Sigmoid colon (tissue), 7 donors: ENCODE measurements around the gene PLXNA4. TPM values are rescaled to one million over a fixed set of nuclear protein-coding genes. Genes with fewer than 3 reads are reported as not detected.
A peak's percentile ranks its signal among the peaks of the same experiment; 100 is the strongest.

Experiments used
- DNase-seq: peaks from one replicate; pipeline ENCODE4 v3.0.0-alpha.2; 2019
- H3K27ac ChIP-seq, 4 donors: fragments of 200-600 bp; sonication (generic); one replicate each; pipeline ENCODE4 v1.5.1; 2016 to 2019; ENCODE audit warnings: mild to moderate bottlenecking in 1 of 4
- H3K27me3 ChIP-seq, 3 donors: fragments of 200-600 bp; sonication (generic); one replicate each; pipeline ENCODE4 v1.5.1; 2019; ENCODE audit warnings: mild to moderate bottlenecking in 1 of 3
- H3K36me3 ChIP-seq, 4 donors: fragments of 200-600 bp; sonication (generic); one replicate each; pipeline ENCODE4 v1.5.1; 2016 to 2019
- H3K4me1 ChIP-seq, 4 donors: fragments of 200-600 bp; sonication (generic); one replicate each; pipeline ENCODE4 v1.5.1; 2017 to 2019
- H3K4me3 ChIP-seq, 4 donors: fragments of 200-600 bp; sonication (generic); one replicate each; pipeline ENCODE4 v1.5.1; 2017 to 2019; ENCODE audit warnings: mild to moderate bottlenecking in 2 of 4, moderate library complexity in 1 of 4
- H3K9me3 ChIP-seq, 4 donors: fragments of 200-600 bp in 3 of 4; sonication (generic) in 3 of 4; one replicate each; pipeline versions ENCODE4 v1.5.1 to v1.6.1; 2013 to 2019
- EP300 ChIP-seq, 4 donors: sonication (generic); formaldehyde crosslinking; IDR thresholded peaks; one replicate each; pipeline ENCODE4 v1.6.1; 2017; ENCODE audit warnings: antibody characterized with exemption in 4 of 4
- POLR2A ChIP-seq, 2 donors: fragments of 450-650 bp; IDR thresholded peaks; one replicate each; pipeline ENCODE4 v1.6.1; 2016; ENCODE audit warnings: antibody characterized with exemption in 2 of 2, mild to moderate bottlenecking in 2 of 2, moderate library complexity in 2 of 2
- POLR2AphosphoS5 ChIP-seq, 4 donors: sonication (generic); formaldehyde crosslinking; IDR thresholded peaks; one replicate each; pipeline ENCODE4 v1.6.1; 2017; ENCODE audit warnings: antibody characterized with exemption in 4 of 4
- WGBS, 2 donors: extraction: QIAGEN DNeasy Blood & Tissue Kit; methylation state at CpG; one replicate each; pipeline ENCODE4 v1.1.7; 2013; 5-methylcytosine and 5-hydroxymethylcytosine counted together
- intact Hi-C: fragments of 100-400 bp; cut with DNase I; formaldehyde crosslinking; loops from one replicate; pipeline ENCODE4 v1.15.1; 2023
- polyA plus RNA-seq, 3 donors: library from polyadenylated mRNA; stranded (reverse); fragments of 200-250 nt; gene quantifications; one replicate each; pipeline ENCODE4 v1.2.3, GENCODE V29; 2013
- total RNA-seq, 4 donors: library from RNA; depleted of rRNA; stranded (reverse); fragments of >200 nt; gene quantifications; one replicate each; pipeline ENCODE4 v1.1.0, GENCODE V29; 2016
- TF ChIP-seq, protein P1 (sequence below), 4 experiments: fragments of 450-650 bp in 3 of 4; fragments of 200-600 bp in 1 of 4; IDR thresholded peaks; one replicate each; pipeline ENCODE4 v1.5.1; 2016 to 2019; ENCODE audit warnings: antibody characterized with exemption in 4 of 4, mild to moderate bottlenecking in 3 of 4, moderate library complexity in 2 of 4
- donor health status: healthy with polysubstance abuse.
- donor health status: Bipolar disorder and iron deficiency.
- donor health status: healthy.

Gene PLXNA4
- total and polyA plus RNA-seq, 7 donors = under 0.01 to 10.5 (median 3.7) TPM; not detected in 1

DNA sequence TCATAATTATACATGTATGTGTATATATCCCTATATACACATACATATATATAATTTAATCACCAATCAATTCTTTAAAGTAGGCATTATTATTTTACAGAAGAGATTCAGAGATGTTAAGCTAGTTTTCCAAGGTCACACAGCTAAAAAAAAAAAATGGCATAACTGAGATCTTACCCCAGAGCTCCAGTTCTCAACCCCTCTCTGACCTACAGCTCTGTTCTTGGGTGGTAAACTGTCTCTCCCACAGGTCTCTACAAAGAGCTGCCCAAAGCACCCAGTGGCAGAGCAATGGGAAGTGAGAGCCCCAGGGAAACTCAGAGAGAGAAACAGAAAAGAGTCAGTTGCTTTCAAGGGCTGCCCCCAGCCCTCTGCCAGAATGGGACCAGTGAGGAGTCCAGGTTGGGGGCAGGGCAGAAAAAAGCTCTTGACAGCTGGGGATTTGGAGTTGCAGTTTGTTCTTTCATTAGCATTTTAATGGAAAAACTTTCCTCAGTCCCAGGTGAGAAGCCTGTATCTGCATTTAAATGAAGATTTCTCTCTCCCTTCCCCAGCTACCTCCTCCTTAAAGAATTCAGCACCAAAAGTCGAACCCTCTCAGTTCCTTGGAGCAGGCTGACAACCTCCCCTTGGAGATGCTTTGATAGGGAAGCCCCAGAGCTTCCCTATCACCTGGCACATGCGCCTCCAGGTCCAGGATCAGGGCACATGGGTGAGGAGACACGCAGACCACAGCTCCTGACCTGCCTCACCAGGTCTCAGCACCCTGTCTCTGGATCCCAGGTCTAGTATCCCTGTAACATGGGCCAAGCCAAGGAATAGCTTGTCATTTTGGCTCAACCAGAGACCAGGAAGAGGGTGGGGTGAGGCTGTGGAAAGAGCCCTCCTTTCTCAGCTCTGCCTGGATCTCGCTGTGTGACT lies 388.1 kb downstream of the PLXNA4 start:
- TF ChIP-seq, protein P1, sequence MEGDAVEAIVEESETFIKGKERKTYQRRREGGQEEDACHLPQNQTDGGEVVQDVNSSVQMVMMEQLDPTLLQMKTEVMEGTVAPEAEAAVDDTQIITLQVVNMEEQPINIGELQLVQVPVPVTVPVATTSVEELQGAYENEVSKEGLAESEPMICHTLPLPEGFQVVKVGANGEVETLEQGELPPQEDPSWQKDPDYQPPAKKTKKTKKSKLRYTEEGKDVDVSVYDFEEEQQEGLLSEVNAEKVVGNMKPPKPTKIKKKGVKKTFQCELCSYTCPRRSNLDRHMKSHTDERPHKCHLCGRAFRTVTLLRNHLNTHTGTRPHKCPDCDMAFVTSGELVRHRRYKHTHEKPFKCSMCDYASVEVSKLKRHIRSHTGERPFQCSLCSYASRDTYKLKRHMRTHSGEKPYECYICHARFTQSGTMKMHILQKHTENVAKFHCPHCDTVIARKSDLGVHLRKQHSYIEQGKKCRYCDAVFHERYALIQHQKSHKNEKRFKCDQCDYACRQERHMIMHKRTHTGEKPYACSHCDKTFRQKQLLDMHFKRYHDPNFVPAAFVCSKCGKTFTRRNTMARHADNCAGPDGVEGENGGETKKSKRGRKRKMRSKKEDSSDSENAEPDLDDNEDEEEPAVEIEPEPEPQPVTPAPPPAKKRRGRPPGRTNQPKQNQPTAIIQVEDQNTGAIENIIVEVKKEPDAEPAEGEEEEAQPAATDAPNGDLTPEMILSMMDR (IDR thresholded peaks at IDR 0.05) = no peak
- TF ChIP-seq POLR2A (IDR thresholded peaks at IDR 0.05) (no peak), EP300 (IDR thresholded peaks at IDR 0.05) (no peak), POLR2AphosphoS5 (IDR thresholded peaks at IDR 0.05) (no peak)
- no peak overlapping the region for H3K4me3 ChIP-seq
- intact Hi-C loops = no loop called here
- no peak for DNase-seq
- WGBS, 2 donors = 40 to 68% methylated on average over 4 of the region's 4 CpGs
- H3K27me3 ChIP-seq = no peaks in the 10 kb centered on the region
- no peak overlapping the region for H3K27ac ChIP-seq
- no peaks in the 10 kb centered on the region for H3K36me3 ChIP-seq
- H3K4me1 ChIP-seq = no peaks in the 10 kb centered on the region
- peaks cover 3 to 13% (median 9%) of the 10 kb centered on the region in 4 donors for H3K9me3 ChIP-seq

DNA sequence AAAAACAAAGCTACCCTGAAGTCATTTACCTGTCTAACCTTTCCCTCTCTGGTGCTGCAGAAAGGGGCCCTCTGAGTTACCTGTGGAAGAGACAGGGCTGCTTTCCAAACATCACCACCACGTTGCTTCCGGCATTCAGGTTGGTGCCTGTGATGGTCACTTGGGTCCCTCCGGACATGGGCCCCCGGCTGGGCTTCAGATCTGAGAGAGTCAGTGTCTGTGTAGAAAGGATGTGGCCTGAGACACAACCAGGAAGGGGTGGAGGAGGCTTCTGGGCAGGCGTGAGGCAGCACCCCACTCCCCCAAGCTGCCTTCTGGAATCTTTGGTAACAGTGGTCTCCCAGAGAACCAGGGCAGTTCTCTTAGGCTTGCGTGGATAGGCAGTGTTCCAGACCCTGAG lies 388.9 kb downstream of the PLXNA4 start:
- Histone ChIP-seq H3K4me3 (no peak overlapping the region), H3K27me3 (no peaks in the 10 kb centered on the region), H3K27ac (no peak overlapping the region), H3K36me3 (no peaks in the 10 kb centered on the region), H3K9me3 (peaks cover 3 to 13% (median 9%) of the 10 kb centered on the region in 4 donors), H3K4me1 (no peaks in the 10 kb centered on the region)
- TF ChIP-seq EP300 (IDR thresholded peaks at IDR 0.05) (no peak), POLR2A (IDR thresholded peaks at IDR 0.05) (no peak), POLR2AphosphoS5 (IDR thresholded peaks at IDR 0.05) (no peak)
- TF ChIP-seq, protein P1 (IDR thresholded peaks at IDR 0.05) = no peak
- 93 to 95% methylated on average over 6 of the region's 6 CpGs for WGBS, 2 donors
- peak; percentile 49 for DNase-seq
- intact Hi-C loops = no loop called here

DNA sequence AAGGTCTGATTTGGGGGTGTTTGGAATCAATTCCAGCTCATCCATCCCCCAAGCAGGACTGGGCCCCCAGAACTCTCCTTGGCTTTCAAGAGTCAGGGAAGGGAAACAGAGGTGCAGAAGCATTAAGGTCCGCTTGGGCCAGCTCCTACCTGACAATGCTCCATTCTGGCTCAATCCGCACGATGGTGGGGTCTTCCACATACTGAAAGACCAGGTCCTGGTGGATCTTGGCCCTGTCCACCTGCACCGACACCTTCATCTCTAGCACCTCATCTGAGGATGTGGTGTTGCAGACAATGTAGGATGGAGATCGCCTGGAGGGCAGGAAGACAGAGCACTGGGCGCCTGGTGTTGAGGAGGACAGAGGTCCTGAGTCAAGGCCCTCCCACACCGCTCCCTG lies 391.1 kb downstream of the PLXNA4 start:
- Histone ChIP-seq H3K4me1 (no peaks in the 10 kb centered on the region), H3K27ac (no peak overlapping the region), H3K36me3 (no peaks in the 10 kb centered on the region), H3K9me3 (peaks cover 3 to 13% (median 9%) of the 10 kb centered on the region in 4 donors), H3K27me3 (no peaks in the 10 kb centered on the region), H3K4me3 (no peak overlapping the region)
- peak; percentile 45 for DNase-seq
- intact Hi-C loops = no loop called here
- WGBS, 2 donors = 95% methylated on average over 7 of the region's 7 CpGs
- TF ChIP-seq POLR2A (IDR thresholded peaks at IDR 0.05) = no peak
- TF ChIP-seq, protein P1 (IDR thresholded peaks at IDR 0.05) = no peak
- no peak for TF ChIP-seq POLR2AphosphoS5 (IDR thresholded peaks at IDR 0.05)
- TF ChIP-seq EP300 (IDR thresholded peaks at IDR 0.05) = no peak

DNA sequence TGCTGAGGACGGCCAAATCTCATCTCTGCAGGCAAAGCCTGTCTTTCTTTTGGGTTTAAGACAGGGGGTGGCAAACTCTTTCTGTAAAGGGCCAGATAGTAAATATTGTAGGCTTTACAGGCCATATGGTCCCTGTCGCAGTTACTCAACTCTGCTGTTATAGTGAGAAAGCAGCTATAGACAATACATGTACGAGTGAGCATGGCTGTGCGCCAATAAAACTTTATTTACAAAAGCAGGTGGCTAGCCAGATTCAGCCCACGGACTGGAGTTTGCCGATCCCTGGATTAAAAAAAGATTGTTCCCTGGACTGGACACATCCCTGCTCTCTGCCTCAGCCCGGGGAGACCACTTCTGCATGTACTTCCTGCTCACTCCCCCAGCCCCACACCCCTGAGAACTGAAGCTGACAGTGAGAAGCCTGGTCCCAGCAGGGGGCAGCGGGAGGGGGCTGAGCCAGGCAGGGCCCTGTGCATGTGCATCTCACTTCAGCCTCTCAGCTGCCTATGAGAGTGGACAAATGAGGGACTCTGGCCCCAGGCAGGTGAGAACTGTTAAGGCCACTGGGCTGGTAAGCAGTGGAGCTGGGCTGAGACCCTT lies 392.4 kb downstream of the PLXNA4 start:
- TF ChIP-seq, protein P1 (IDR thresholded peaks at IDR 0.05) = no peak
- TF ChIP-seq POLR2A (IDR thresholded peaks at IDR 0.05) = no peak
- no peaks in the 10 kb centered on the region for H3K4me1 ChIP-seq
- H3K36me3 ChIP-seq = no peaks in the 10 kb centered on the region
- WGBS, 2 donors = 74 to 78% methylated on average over 8 of the region's 8 CpGs
- peaks cover 3 to 13% (median 9%) of the 10 kb centered on the region in 4 donors for H3K9me3 ChIP-seq
- intact Hi-C loops = no loop called here
- no peaks in the 10 kb centered on the region for H3K27me3 ChIP-seq
- no peak overlapping the region for H3K4me3 ChIP-seq
- peak; percentile 50 for DNase-seq
- H3K27ac ChIP-seq = no peak overlapping the region
